COLO668 (cell line): ENCODE results near the gene DUSP28.
"Not testable (repeated sequence)": the region's sequence is repeated elsewhere in the genome, so short reads cannot be mapped to it uniquely, and the experiment has no call there.

Experiments
- DNase-seq: peaks from one replicate; lab custom pipeline; 2025; ENCODE audit not compliant: unreplicated experiment; lab: John Stamatoyannopoulos, UW

The DUSP28 gene, protein sequence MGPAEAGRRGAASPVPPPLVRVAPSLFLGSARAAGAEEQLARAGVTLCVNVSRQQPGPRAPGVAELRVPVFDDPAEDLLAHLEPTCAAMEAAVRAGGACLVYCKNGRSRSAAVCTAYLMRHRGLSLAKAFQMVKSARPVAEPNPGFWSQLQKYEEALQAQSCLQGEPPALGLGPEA

DNA sequence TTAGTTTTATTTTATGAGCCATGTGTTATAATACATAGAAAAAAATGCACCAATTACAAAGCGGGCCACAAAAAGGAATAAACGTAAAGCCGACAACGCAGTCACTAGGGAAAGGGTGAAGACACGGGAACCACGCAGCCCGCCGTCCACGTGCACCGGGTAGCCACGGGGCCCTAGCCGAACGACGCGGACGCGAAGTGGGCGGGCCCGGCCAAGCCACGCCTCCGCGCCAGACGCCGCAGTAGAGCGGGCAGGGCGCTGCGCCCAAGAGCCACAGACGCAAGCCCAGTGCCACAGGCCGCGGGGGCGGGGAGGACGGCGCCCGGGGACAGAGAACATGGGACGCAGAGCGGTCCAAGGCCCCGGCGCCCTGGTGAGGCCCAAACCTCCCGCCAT is at the start of gene DUSP28:
TSS of gene DUSP28 (plus strand) at position 274 of the 396 bp plus-strand sequence. CDS start 328 bp downstream, outside the sequence.
- DNase-seq = peak; percentile 93

DNA sequence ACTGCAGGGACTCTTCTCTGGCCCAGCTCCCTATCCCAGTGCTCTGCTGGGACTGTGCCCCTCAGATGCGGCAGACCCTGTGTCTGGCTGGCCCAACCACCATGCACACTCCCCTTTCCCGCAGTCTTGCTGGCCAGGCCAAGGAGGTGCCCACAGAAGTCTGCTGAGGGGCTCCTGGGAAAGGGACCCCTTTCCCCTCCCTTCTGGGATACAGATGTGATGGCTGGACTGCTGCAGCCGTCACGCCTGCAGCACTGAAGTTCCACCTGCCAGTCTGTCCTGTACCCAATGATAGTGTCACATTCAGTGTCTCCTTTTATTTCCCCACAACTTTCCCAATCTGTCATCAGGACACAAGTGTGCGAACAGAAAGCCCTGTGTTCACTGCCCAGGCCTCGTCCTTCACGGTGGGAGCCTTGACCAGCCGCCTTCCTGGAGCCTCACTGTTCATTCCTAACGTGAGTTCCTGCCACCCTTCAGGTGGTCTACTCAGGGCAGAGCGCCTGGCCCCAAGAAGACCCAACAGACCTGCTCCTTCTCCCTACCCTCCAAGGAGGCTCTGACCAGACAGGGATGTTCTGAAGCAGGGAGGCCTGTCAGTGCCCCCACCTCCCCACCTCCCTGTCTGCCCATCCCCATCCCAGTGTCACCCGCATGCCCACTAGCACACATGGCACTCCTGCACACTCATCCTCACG is 49.5 kb upstream of the DUSP28 start:
- DNase-seq = no peak

DNA sequence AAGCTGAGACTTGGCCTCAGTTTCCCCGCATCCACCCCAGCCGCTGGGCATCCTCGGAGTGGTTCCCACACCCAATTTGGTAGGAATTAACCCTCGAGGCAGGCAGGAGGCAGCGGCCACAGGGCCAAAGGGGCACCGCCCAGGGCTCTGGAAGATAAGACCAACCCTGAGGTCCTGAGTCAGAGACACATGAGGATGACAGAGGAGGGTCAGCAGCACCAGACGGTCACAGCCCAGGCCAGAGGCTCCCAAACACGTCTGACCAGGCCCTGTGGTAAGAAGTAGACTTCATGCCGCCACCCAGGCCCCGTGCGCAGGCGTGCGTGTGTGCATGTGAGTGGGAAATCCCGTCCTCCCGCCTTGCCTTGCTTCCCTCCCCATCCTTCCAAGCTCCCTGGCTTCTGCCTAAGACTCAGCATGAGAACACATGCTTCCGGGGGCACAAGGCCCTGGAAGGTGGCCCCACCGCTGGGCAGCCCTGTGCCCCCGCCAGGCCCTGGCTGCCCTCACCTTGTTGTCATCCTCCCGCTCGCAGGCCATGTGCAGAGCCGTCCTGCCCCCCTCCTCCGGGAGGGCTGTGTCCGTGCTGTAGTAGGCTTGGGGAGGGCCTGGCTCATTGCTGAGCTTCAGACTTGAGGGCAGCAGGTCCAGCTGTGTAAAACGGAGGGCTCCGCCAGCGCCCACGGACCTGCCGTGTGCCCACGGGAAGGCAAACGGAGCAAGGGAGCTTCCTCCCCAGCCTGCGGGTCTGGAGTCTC is 48.6 kb upstream of the DUSP28 start:
- DNase-seq = no peak

- DNase-seq = no peak
Observed at GRCh38 chr2:240512109-240512485, 48.1 kb upstream of the DUSP28 start.

GRCh38 chr2:240512666-240513535 is 47.3 kb upstream of the DUSP28 start:
- no peak for DNase-seq

DNA sequence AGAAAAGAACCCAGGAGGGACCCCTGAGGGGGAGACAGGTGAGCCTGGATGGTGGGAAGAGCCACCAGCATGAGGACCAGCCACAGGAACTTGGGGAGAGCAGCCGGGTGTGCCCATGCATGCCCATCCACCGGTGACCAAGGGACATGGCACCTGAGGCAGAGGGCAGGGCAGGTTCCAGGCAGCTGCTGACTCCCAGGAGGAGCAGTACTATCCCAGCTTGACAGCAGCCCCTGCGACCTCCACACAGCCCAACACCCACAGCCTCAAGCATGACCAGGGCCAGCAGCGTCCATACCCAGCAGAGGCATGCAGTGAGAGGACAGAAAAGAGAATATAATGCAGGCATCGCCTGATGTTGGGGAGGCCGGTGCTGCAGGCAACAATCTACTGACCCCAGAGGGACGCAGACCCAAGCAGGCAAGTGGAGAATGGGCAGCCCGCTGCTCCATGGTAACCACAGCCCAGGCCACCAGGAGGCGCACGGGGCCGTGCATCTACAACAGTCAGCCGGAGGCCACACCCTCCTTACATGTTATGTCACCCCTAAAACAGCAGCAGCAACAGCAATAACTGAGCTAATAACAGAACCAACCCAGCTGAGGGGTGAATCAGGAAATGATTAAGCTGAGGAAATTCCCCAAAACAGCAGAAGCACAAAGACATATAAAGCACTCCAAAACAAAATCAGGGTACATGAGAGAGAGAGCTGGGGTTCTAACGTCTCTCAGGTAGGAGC is 46.4 kb upstream of the DUSP28 start:
- peak; percentile 62 for DNase-seq

DNA sequence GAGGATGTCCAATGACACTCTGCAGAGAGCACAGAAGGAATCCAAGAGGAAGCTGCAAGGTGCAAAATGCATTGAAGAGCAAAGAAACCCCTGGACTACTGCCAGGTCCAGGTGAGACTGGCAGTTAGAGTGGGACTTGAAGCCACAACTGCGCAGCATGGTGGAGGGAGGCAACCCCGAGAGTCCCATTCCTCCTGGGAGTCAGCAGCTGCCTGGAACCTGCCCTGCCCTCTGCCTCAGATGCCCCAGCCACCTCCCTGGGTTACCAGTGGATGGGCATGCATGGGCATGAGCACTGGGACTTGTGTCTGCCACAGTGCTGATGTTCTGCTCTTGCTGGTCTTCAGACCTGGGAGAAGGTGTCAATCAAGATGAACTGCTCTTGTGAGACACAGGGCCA is 45.5 kb upstream of the DUSP28 start:
- DNase-seq = no peak

DNA sequence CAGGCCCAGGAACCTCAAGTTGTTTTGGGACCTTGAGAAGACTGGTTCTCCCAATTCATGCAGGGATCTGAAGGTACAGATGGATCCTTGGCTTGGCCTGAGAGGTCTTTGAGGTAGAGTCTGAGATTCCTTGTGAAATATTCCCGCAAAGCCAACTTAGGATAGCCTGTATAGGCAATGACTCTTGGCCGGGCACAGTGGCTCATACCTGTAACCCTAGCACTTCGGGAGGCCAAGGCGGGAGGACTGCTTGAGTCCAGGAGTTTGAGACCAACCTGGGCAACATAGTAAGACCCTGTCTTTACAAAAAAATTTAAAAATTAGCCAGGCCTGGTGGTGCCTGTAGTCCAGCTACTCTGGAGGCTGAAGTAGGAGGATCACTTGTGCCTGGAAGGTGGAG is 42.8 kb upstream of the DUSP28 start:
- no peak for DNase-seq

- DNase-seq = no peak
Observed at GRCh38 chr2:240518981-240519380, 41.2 kb upstream of the DUSP28 start.

DNA sequence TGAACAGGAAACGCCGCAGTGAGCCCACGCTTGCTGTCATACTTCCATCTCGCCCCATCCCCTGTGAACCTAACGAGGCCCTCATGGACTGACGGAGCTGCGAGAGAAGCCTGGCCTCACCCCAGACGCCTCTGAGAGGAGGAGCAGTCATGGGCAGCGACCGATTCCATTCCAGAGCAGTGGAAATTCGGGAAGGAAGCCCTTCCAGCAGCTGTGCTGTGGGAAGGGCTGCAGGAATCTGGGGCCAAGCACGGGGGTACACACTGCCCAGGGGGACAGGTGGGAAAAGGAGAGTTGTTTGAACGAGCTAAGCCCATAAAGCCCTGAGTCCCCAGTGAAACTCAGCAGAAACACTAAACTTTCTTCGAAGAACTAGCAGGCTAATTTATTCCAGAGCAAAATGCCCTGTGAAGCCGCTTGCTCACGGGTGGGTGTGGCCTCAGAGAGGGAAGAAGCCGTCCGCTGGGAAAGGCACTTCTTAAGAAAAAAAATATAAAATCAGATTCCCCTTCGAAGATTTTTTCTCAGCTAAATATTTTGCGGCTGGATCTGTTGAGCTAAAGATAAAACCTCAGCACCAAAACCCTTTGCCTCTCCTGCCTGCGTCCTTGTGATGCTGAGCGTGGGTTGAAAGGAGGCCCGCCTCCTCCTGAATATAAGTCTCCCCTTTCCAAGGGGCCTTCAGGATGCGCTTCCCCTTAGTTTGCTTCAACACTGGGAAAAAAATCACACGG is 40.6 kb upstream of the DUSP28 start:
- no peak for DNase-seq

DNA sequence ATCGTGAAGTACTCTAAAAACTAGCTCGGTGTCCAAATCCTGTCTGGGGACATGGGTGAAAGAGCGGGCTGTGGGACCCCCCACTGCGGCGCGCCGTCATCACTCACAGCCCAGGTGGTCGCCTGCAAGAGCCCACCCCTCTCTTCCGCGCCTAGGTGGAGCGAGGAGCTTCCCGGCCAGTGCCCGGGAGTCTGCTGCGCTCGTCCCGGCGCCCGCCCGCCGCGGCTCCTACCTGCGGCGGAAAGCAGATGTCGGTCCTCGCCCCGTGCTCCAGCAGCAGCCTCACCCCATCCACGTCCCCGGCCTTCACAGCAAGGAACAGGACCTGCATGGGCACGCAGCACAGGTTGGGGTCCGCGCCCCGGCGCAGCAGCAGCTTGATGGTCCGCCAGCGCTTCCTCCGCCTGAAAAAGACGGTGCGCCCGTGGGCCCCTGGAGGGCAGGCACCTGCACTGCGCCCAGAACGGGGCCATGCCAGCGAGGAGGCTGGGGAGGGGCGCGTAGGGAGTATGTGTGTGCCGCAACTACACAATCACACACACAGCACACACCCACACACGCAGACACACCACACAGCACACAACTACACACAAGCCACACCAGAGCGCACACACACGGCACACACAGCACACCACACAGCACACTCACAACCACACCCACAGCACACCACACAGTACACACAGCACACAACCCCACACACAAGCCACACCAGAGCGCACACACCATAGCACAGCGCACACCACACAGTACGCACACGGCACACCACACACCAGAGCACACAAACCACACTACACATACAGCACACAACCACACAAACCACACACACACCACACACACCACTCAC is 39.8 kb upstream of the DUSP28 start:
- DNase-seq = no peak

GRCh38 chr2:240520974-240521350 is 39.2 kb upstream of the DUSP28 start:
- DNase-seq = no peak

DNA sequence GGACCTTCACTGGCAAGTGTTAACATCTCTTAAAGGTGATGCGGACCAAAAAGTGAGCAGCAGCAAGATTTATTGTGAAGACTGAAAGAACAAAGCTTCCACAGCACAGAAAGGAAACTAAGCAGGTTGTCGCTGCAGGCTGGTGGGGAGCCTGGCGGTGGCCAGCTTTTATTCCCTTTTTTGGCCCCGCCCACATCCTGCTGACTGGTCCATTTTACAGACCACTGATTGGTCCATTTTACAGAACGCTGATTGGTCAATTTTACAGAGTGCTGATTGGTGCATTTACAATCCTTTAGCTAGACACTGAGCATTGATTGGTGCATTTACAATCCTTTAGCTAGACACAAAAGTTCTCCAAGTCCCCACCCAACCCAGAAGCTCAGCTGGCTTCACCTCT is 38.3 kb upstream of the DUSP28 start:
- not testable (repeated sequence) for DNase-seq

DNA sequence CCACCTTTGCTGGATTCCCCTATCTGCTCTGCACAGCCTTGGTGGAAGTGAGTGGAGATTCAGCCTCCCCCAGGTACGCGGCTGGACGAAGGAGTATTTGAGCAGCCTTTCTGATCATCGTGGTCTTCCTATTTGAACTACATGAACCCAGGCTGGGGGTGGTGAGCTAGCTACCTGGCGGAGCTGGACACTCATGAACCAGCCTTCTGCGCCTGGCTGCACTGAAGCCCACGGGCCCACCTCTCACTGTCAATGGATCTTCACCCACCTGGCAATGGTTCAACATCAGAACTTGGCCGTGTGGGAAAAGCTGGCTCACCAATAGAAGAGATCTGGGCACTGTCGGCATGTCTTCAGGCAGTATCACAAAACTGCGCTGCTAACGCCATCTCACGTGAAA is 37.8 kb upstream of the DUSP28 start:
- no peak for DNase-seq

- no peak for DNase-seq
Observed at GRCh38 chr2:240523451-240524281, 36.5 kb upstream of the DUSP28 start.

DNA sequence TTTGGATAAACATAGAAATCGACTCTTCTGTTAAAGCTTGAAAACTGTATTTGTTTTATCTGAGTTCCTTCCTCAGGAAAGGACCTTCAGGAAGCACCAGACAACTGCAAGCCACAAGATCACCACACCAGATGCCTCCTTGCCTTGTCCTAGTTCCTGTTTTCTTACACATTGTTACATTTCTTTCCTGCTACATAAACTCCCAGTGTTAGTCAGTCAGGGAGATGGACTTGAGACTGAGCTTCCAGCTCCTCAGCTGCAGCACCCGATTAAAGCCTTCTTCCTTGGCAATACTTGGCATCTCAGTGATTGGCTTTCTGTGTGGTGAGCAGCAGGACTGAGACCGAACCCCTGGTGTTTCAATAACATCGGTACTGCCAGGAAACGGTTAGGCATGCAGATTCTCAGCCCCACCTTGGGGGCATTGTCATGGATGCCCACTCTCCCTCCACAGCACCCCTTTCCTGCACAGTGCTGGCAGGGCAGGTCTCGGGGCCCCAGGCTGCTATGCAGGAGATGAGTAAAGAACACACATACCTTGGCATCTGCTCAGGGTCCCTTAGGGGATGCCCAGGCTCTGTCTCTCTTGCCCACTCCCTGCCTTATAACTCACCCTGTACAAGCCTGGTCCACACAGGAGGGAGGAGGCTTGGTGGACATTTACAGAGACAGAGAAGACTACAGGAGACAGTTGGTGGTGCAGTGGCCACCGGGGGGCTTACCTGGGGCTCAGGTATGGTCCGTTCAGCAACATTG is 35.0 kb upstream of the DUSP28 start:
- no peak for DNase-seq

- no peak for DNase-seq
Observed at GRCh38 chr2:240525802-240526201, 34.4 kb upstream of the DUSP28 start.
